NOMO-1 treated with dmso at 0.1 percent for 144 hours (cell line): ENCODE data around the gene TMPRSS13.
"Not testable (repeated sequence)": the region's sequence is repeated elsewhere in the genome, so short reads cannot be mapped to it uniquely, and the experiment has no call there.

ENCODE experiments used
- DNase-seq: peaks from one replicate; lab custom pipeline; 2025; ENCODE audit not compliant: unreplicated experiment; lab: John Stamatoyannopoulos, UW

TMPRSS13 gene

GRCh38 chr11:117931331-117931950, 2.2 kb upstream of the TMPRSS13 start:
- DNase-seq, result no peak

- no peak for DNase-seq
Observed at GRCh38 chr11:117930668-117931330, 1.6 kb upstream of the TMPRSS13 start.

- DNase-seq, result no peak
Observed at GRCh38 chr11:117929916-117930570, 841 bp upstream of the TMPRSS13 start.

- DNase-seq, result no peak
Observed at GRCh38 chr11:117928446-117929141, 608 bp downstream of the TMPRSS13 start.

- DNase-seq, result no peak
Observed at GRCh38 chr11:117927926-117928325, 1.3 kb downstream of the TMPRSS13 start.

GRCh38 chr11:117926166-117926565, 3.0 kb downstream of the TMPRSS13 start:
- DNase-seq, result not testable (repeated sequence)

DNA sequence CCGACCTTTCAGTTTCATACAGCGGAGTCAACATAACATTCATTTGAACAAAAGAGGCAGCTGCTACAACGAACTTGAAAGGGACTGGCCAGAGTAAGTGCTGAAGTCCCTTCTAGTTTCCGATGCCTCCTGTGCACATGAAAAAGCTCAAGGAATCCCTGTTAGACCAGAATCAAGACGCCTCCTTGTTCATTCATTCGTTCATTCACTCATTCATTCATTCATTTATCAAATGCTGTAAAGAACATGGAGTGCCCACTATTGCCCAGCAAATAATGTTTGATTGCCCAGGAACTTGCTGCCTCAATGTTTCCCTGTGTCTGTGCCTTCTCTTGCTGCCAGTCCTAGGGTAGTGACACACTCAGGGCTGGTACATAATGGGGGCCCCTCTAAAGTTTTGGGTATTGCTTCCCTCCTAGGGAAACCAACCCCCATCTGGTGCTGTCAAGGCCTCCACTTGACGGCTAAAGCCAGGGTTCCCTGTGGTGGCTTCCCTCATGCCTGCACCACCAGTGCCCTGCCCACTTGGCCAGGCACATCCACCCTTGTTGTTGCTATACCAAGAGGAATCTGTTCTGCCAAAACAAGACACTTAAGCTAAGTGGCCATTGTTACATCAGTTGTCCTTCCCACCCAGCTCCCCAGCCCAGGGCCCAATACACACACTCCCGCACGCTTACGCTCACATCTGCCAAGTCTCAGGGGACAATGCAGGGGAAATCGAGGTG, 3.8 kb downstream of the TMPRSS13 start:
- DNase-seq, result no peak

- no peak for DNase-seq
Observed at GRCh38 chr11:117924631-117925170, 4.5 kb downstream of the TMPRSS13 start.

DNA sequence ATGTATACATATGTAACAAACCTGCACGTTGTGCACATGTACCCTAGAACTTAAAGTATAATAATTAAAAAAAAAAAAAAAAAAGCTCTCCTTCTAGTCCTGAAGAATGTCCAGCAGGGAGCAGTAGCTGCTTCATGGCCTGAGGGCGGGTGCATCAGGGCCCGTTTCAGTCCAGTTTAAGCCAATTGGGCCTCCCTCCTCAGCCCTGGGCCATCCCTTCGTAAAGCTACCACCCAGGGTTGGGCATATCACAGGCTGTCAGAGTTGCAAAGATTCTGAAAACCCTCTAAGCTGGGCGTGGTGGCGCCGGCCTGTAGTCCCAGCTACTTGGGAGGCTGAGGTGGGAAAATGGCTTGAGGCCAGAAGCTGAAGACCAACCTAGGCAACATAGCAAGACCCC, 5.4 kb downstream of the TMPRSS13 start:
- no peak for DNase-seq

GRCh38 chr11:117923275-117923674, 5.9 kb downstream of the TMPRSS13 start:
- DNase-seq, result no peak

DNA sequence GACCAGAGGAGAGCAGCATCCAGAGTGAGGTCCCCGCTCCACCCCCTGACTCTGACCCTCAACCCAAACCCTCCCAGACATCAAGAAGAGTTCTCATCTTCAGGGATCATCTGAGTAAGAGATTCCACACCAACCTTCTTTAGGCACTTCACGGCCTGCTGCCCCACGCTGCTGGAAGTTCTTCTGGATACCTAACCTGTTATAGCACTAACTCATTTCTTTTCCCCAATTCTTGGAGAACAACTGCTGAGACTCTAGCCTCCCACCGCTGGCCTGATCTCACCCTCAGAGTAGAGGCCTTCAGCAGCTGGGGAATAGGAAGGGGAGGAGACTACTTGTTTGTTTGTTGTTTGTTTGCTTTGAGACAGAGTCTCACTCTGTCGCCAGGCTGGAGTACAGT, 7.3 kb downstream of the TMPRSS13 start:
- no peak for DNase-seq

DNA sequence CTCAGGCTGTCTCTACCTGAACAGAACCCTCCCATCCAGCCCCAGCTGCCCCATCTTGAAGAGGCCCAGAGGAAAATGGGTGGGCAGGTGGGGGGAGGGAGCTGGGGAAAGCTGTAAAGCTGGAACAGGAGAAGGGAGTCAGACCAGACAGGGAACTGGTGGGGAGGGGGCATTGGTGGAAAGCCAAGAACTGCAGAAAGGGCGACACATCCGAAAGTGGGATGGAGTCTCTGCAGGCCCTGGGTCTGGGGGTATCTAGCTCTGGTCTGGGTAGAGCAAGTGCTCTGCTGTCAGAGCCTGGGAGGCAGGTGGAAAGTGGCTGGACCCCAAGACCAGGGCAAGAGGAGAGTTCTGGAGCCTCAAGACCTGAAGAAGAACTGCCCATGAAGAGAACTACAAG, 7.7 kb downstream of the TMPRSS13 start:
- no peak for DNase-seq

- DNase-seq, result no peak
Observed at GRCh38 chr11:117919781-117920221, 9.4 kb downstream of the TMPRSS13 start.

DNA sequence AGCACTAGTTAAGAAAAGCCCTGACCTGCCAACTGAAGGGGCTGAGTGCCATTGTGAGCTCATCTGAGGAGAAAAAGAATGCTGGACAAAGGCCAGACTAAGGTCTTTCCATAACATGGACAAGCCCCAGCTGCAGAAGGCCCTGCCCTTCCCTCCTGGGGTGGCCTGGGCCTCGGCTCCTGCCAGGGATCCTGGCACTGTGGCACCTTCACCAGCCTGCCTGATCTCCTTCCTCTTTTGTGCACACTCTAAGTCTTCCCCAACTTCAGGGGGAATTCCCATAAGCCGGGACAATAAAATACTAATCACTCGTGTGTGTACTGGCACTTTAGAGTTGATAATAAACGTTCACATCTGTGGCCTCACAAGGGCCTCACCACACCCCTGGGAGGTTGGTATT, 9.9 kb downstream of the TMPRSS13 start:
- DNase-seq, result no peak

GRCh38 chr11:117918366-117919255, 10.6 kb downstream of the TMPRSS13 start:
- DNase-seq, result no peak

- DNase-seq, result no peak
Observed at GRCh38 chr11:117917591-117918151, 11.5 kb downstream of the TMPRSS13 start.

- DNase-seq, result no peak
Observed at GRCh38 chr11:117916956-117917355, 12.2 kb downstream of the TMPRSS13 start.

DNA sequence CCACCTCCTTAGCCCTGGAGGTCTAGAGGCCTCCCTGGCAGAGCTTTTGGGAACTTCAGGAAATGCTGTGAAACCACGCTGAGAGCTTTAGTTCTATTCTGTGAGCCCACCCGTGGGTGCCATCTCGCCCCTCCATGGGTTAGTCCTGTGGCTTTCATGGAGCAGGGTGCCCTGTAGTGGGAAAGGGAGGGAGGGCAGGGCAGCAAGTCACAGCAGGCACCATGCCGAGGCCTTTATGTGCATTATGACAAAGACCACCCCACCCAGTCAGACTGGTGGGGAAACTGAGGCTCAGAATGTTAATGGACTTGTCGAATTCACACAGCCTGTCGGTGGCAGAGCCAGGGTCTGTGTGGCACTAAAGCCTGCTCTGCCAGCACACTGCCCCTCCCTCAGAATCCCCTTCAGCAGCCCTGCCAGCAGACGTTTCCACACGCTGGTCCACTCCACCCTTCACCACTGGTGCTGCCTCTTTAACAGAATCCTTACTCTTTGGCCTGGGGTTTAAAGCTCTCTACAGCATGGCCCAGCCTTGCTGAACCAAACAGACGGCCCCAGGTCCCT, 13.4 kb downstream of the TMPRSS13 start:
- DNase-seq, result no peak

DNA sequence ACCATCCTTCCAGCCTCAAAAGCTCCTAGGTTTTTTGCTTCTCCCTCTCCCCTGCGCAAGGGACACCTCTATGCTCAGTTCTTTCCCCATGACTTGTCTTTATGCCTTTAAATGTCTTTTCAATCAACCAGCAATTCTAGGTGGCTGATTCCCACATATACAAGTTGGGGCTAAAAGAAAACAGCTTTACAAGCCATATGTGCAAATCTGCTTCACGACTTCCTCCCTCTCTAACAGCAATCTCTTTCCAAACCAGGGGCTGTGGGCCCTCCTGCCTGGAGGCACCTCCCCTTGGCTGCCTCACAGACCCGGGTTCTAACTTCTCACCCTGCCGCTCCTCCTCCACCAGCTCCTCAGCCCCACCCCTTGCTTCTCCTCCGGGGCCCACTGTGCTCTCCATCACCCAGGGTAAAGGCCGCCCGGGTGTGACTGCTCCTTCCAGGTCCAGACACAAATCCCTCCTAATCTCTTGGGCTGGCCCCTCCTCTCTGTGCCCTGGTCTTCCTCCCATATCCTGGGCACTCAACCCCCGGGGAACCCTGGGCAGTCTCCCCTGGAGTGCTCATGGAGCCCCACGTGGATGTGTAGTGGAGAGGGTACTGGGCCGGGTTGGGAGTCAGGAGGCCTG, 14.1 kb downstream of the TMPRSS13 start:
- DNase-seq, result no peak
